ENCODE data around the gene PLPP1.

DNA sequence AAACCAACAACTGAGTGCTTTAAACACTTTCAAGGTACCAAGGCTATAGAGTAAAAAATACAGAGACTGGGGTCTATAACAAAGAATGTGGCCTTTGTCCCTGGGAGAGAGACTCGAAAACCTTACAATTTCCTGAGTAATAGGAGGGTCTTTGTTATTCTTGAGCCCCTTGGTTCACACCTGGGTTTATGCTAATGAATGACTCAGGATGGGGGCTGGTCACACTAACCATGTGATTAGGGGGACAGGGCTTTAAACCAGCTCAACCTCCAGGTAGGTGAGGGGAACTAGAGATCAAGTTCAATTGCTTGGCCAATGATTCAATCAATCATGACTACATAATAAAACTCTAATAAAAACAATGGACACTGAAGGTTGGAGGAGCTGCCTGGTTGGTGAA, 50.2 kb downstream of the PLPP1 start:
- TF ChIP-seq, protein P1, sequence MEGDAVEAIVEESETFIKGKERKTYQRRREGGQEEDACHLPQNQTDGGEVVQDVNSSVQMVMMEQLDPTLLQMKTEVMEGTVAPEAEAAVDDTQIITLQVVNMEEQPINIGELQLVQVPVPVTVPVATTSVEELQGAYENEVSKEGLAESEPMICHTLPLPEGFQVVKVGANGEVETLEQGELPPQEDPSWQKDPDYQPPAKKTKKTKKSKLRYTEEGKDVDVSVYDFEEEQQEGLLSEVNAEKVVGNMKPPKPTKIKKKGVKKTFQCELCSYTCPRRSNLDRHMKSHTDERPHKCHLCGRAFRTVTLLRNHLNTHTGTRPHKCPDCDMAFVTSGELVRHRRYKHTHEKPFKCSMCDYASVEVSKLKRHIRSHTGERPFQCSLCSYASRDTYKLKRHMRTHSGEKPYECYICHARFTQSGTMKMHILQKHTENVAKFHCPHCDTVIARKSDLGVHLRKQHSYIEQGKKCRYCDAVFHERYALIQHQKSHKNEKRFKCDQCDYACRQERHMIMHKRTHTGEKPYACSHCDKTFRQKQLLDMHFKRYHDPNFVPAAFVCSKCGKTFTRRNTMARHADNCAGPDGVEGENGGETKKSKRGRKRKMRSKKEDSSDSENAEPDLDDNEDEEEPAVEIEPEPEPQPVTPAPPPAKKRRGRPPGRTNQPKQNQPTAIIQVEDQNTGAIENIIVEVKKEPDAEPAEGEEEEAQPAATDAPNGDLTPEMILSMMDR (IDR thresholded peaks at IDR 0.05): no peak
- no peak for TF ChIP-seq POLR2A (IDR thresholded peaks at IDR 0.05)
